ENCODE results near the gene MOB3B.

GRCh38 chr9:27412081-27412480, 117.5 kb downstream of the MOB3B start:
- TF ChIP-seq, protein P1, sequence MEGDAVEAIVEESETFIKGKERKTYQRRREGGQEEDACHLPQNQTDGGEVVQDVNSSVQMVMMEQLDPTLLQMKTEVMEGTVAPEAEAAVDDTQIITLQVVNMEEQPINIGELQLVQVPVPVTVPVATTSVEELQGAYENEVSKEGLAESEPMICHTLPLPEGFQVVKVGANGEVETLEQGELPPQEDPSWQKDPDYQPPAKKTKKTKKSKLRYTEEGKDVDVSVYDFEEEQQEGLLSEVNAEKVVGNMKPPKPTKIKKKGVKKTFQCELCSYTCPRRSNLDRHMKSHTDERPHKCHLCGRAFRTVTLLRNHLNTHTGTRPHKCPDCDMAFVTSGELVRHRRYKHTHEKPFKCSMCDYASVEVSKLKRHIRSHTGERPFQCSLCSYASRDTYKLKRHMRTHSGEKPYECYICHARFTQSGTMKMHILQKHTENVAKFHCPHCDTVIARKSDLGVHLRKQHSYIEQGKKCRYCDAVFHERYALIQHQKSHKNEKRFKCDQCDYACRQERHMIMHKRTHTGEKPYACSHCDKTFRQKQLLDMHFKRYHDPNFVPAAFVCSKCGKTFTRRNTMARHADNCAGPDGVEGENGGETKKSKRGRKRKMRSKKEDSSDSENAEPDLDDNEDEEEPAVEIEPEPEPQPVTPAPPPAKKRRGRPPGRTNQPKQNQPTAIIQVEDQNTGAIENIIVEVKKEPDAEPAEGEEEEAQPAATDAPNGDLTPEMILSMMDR (IDR thresholded peaks at IDR 0.05): no peak
- no peak for TF ChIP-seq POLR2A (IDR thresholded peaks at IDR 0.05)
